Diencephalon (tissue), 1 donor: ENCODE results near the gene RSAD1. TPM values are rescaled to one million over a fixed set of nuclear protein-coding genes. Genes with fewer than 3 reads are reported as not detected.

Experiments
- total RNA-seq: library from RNA; depleted of rRNA; stranded (reverse); fragments of >200 nt; gene quantifications from one replicate; pipeline ENCODE4 v1.2.3, GENCODE V29; 2014

RSAD1 gene
- total RNA-seq, result 14.1 TPM

DNA sequence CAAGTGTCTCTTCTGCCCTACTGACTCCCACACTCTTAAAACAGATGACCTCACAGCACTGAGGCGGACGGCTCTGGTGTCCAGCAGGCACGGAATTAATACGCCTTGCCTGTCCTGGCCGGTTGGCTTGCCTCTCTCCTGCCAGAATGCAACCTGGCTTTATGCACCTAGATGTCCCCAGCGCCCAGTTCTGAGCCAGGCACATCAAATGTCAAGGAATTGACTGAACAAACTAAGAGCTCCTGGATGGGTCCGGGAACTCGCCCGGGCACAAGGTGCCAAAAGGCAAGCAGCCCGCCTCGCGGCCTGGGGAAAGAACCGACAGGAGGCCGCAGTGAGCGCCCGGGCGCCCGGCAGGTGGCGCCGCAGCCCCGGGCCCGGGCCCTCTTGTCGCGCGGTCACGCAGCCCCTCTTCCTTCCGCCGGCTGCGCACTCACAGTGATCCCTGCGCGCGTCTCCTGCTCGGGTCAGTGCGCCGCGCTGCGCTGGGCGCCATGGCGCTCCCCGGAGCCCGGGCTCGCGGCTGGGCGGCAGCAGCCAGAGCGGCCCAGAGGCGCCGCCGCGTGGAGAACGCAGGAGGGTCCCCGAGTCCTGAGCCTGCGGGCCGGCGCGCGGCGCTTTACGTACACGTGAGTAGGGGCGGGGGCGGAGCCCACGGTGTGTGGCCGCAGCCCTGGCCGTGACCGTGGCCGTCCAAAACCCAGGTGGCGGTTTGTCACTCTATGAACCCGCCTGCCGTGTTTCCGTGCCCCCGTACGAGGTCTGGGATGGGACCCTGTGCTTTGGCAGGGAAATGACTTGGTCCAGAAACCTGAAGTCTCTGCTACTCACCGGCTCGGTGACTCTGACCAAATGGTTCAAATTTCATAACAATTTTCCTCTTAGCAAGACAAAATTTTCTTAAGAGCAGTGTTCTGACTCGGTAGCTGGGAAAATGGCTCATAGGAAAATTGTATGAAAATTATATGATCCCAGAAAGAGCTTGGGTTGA, at the start of gene RSAD1:
Gene RSAD1, plus strand, starts transcription at position 470 of the 991 bp plus-strand sequence. Its CDS starts 25 bp downstream, at position 495.

GRCh38 chr17:50468304-50469207, 10.1 kb upstream of the RSAD1 start, which contains the start of gene CHAD:
Gene CHAD (minus strand): TSS chr17:50468880. CDS start chr17:50468813, 67 bp downstream.

DNA sequence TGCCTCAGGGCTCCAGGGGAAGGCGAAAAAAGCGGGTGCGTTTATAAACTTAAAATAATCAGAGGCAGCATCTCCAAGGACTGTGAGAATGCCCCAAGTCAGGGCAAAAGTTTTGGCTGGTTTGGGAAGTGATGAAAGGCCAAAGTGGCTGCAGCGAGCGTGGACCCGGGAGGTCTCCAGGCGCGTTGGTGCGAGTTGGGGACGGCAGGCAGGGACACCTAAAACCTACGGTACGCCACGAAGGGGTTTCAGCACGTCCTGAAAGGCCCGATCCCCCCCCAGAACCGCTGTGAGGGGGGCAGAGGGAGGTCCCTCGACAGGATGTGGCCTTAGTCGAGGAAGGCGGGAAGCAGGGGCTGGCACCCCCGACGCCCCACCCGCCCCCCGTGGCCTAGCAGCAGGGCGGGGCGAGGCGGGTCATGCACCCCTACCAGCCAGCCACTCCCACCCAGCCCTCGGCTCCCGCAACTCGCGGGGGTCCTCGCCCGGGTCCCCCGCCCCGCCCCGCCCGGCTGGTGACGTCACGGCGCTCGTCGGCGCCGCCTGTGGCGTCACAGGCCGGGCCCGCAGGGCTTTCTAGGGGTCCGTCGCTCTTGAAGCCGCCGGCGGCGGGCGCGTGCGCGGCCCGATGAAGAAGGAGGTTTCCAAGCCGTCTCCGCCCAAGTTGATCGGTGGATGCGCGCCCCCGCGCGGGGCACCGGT, 29.4 kb downstream of the RSAD1 start, which contains the start of gene MYCBPAP:
Gene MYCBPAP, plus strand, starts transcription at position 569 of the 702 bp plus-strand sequence. CDS start 236 bp downstream, outside the sequence.

GRCh38 chr17:50532452-50533024, 53.9 kb downstream of the RSAD1 start, which contains the start of gene EPN3:
Gene EPN3 (plus strand): TSS chr17:50532735. CDS start chr17:50536557, 3,822 bp downstream.

Other genes with a start within 250 kb of the RSAD1 start
- not detected for gene TMEM92, start 204.4 kb upstream of the RSAD1 start, total RNA-seq
- 14.1 TPM for gene XYLT2, start 132.7 kb upstream of the RSAD1 start, total RNA-seq
- gene MRPL27, start 105.7 kb upstream of the RSAD1 start, total RNA-seq, result 40.8 TPM
- 1.4 TPM for gene EME1, start 105.6 kb upstream of the RSAD1 start, total RNA-seq
- 48.9 TPM for gene LRRC59, start 81.3 kb upstream of the RSAD1 start, total RNA-seq
- gene ACSF2, start 52.6 kb upstream of the RSAD1 start, total RNA-seq, result 4.8 TPM
- 0.46 TPM for gene CHAD, start 10.0 kb upstream of the RSAD1 start, total RNA-seq
- gene MYCBPAP, start 29.6 kb downstream of the RSAD1 start, total RNA-seq, result 1.8 TPM
- 0.23 TPM for gene EPN3, start 53.9 kb downstream of the RSAD1 start, total RNA-seq
- gene SPATA20, start 68.3 kb downstream of the RSAD1 start, total RNA-seq, result 32.8 TPM
- gene CACNA1G, start 81.9 kb downstream of the RSAD1 start, total RNA-seq, result 36.0 TPM
- gene ABCC3, start 156.0 kb downstream of the RSAD1 start, total RNA-seq, result 0.46 TPM
- gene ANKRD40, start 229.1 kb downstream of the RSAD1 start, total RNA-seq, result 30.2 TPM
- 109 TPM for gene LUC7L3, start 240.7 kb downstream of the RSAD1 start, total RNA-seq